ENCODE data around the gene GNRHR. TPM values are rescaled to one million over a fixed set of nuclear protein-coding genes. Genes with fewer than 3 reads are reported as not detected.

The GNRHR gene
- total RNA-seq, 1 experiment from 2014 or later, result not detected

DNA sequence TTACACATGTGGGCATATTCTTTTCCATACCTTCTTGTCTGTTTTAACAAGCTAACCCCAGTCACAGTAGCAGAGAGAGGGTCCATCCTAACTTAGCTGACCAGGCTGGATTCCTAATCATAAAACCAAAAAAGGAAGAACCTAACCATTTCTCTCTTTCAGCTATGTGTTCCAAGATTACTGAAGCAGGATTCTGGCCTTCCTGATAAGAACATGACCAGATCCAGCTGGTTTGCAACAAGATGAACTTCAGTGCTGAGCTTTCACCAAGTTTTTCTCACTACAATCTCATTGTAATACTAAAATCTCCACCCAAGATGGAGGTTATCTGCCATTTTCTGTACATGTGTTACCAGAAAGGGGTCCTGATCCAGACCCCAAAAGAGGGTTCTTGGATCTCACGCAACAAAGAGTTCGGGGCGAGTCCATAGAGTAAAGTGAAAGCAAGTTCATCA, 32.8 kb downstream of the GNRHR start:
- no peaks in the 10 kb centered on the region for H3K36me3 Mint-ChIP-seq (ENCODE audit: insufficient read depth, unreplicated experiment)
- peaks cover 10% of the 10 kb centered on the region for H3K9me3 Mint-ChIP-seq (ENCODE audit: unreplicated experiment)
- BruUV-seq (replicated peaks), result no TSS peak
- peak overlapping the region; percentile 65 for H3K27ac Mint-ChIP-seq (ENCODE audit: unreplicated experiment)
- TF ChIP-seq, protein P1, sequence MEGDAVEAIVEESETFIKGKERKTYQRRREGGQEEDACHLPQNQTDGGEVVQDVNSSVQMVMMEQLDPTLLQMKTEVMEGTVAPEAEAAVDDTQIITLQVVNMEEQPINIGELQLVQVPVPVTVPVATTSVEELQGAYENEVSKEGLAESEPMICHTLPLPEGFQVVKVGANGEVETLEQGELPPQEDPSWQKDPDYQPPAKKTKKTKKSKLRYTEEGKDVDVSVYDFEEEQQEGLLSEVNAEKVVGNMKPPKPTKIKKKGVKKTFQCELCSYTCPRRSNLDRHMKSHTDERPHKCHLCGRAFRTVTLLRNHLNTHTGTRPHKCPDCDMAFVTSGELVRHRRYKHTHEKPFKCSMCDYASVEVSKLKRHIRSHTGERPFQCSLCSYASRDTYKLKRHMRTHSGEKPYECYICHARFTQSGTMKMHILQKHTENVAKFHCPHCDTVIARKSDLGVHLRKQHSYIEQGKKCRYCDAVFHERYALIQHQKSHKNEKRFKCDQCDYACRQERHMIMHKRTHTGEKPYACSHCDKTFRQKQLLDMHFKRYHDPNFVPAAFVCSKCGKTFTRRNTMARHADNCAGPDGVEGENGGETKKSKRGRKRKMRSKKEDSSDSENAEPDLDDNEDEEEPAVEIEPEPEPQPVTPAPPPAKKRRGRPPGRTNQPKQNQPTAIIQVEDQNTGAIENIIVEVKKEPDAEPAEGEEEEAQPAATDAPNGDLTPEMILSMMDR (IDR thresholded peaks at IDR 0.05; ENCODE audit: insufficient read depth in 1 of 2, low read depth in 1 of 2, low read length in 1 of 2, severe bottlenecking in 1 of 2, unreplicated experiment in 1 of 2), result no peak
- Histone ChIP-seq H3K4me1 (peaks cover 17% of the 10 kb centered on the region), H3K36me3 (ENCODE audit: control insufficient read depth, insufficient read depth, low read length) (no peaks in the 10 kb centered on the region; the same call in 1 of the 2 replicates), H3K9me3 (no peaks in the 10 kb centered on the region), H3K4me3 (ENCODE audit: low read depth, low read length) (no peak overlapping the region), H3K27me3 (replicated peaks; ENCODE audit: control insufficient read depth, insufficient read depth, low read length) (no peaks in the 10 kb centered on the region)
- no peak for DNase-seq
- H3K27me3 Mint-ChIP-seq (ENCODE audit: insufficient read depth, unreplicated experiment), result no peaks in the 10 kb centered on the region
- CTCF ChIA-PET, result no interaction called here
- POLR2A ChIA-PET, result no interaction called here
- no peak overlapping the region for H3K4me3 Mint-ChIP-seq (ENCODE audit: unreplicated experiment)
- intact Hi-C loops (cut with micrococcal nuclease; ENCODE audit: unreplicated experiment), result no loop called here
- H3K4me1 Mint-ChIP-seq (ENCODE audit: low read depth, unreplicated experiment), result peaks cover 7% of the 10 kb centered on the region

DNA sequence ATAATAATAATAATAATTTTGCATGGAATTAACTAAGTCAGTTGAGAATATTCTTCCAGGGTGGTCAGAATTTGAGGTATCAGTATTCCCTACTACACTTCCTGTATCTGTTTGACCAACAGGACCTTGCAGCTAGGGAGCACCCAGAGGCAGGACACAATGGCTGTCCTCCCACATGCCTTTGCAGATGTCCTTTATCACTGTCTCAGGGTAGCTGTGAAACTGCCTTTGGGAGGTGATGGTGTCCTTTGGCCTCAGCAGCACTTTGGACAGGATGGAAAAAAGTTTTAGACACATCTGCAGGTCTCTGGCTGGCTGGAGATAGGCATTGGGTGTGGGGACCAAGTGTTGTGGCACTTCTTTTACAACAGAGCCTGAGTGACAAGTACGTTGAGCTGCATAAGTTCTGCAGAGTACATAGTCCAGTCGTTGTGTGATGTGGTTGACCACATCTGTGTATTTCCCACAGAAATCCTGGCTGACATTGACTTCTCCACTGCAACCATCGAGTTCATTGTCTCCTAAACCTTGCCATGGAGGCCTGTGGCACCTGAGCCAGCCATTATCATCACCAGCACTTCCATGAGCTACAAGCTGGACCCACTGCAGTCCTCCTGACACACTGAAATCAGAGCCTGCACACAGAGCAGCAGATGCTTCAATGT, 34.1 kb downstream of the GNRHR start:
- intact Hi-C loops (cut with micrococcal nuclease; ENCODE audit: unreplicated experiment), result no loop called here
- TF ChIP-seq, protein P1 (IDR thresholded peaks at IDR 0.05; ENCODE audit: insufficient read depth in 1 of 2, low read depth in 1 of 2, low read length in 1 of 2, severe bottlenecking in 1 of 2, unreplicated experiment in 1 of 2), result no peak
- Histone ChIP-seq H3K4me1 (peaks cover 17% of the 10 kb centered on the region), H3K9me3 (no peaks in the 10 kb centered on the region), H3K4me3 (ENCODE audit: low read depth, low read length) (no peak overlapping the region), H3K36me3 (ENCODE audit: control insufficient read depth, insufficient read depth, low read length) (no peaks in the 10 kb centered on the region; the same call in 1 of the 2 replicates), H3K27me3 (replicated peaks; ENCODE audit: control insufficient read depth, insufficient read depth, low read length) (no peaks in the 10 kb centered on the region)
- no peaks in the 10 kb centered on the region for H3K36me3 Mint-ChIP-seq (ENCODE audit: insufficient read depth, unreplicated experiment)
- no peak overlapping the region for H3K27ac Mint-ChIP-seq (ENCODE audit: unreplicated experiment)
- CTCF ChIA-PET, result no interaction called here
- POLR2A ChIA-PET, result no interaction called here
- H3K4me1 Mint-ChIP-seq (ENCODE audit: low read depth, unreplicated experiment), result peaks cover 7% of the 10 kb centered on the region
- DNase-seq, result no peak
- H3K27me3 Mint-ChIP-seq (ENCODE audit: insufficient read depth, unreplicated experiment), result no peaks in the 10 kb centered on the region
- BruUV-seq (replicated peaks), result no TSS peak
- no peak overlapping the region for H3K4me3 Mint-ChIP-seq (ENCODE audit: unreplicated experiment)
- peaks cover 10% of the 10 kb centered on the region for H3K9me3 Mint-ChIP-seq (ENCODE audit: unreplicated experiment)

DNA sequence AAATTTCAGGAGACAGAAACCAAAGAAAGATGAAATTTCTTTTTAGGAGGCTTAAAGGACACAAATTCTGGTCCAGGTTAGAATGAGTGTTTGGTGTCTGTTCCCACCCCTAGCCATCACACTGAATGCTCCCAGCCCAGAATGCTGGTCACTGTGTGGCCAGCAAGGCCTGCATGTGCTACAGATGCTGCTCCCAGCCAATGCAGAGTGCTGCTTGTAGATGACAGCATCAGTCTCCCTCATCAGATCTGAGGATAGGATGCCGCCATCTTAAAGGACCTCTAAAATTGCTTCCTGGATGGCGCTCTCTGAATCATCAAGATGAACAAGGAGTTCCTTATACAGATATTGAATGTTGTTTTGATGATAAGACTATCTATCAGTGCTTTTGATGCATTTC, 35.3 kb downstream of the GNRHR start:
- H3K9me3 ChIP-seq, result no peaks in the 10 kb centered on the region
- no peaks in the 10 kb centered on the region; the same call in 1 of the 2 replicates for H3K36me3 ChIP-seq (ENCODE audit: control insufficient read depth, insufficient read depth, low read length)
- peaks cover 27% of the 10 kb centered on the region for H3K4me1 ChIP-seq
- intact Hi-C loops (cut with micrococcal nuclease; ENCODE audit: unreplicated experiment), result no loop called here
- Mint-ChIP-seq H3K27ac (ENCODE audit: unreplicated experiment) (no peak overlapping the region), H3K36me3 (ENCODE audit: insufficient read depth, unreplicated experiment) (no peaks in the 10 kb centered on the region), H3K4me3 (ENCODE audit: unreplicated experiment) (no peak overlapping the region), H3K9me3 (ENCODE audit: unreplicated experiment) (peaks cover 5% of the 10 kb centered on the region), H3K4me1 (ENCODE audit: low read depth, unreplicated experiment) (peaks cover 7% of the 10 kb centered on the region), H3K27me3 (ENCODE audit: insufficient read depth, unreplicated experiment) (no peaks in the 10 kb centered on the region)
- TF ChIP-seq, protein P1 (IDR thresholded peaks at IDR 0.05; ENCODE audit: insufficient read depth in 1 of 2, low read depth in 1 of 2, low read length in 1 of 2, severe bottlenecking in 1 of 2, unreplicated experiment in 1 of 2), result no peak
- BruUV-seq (replicated peaks), result no TSS peak
- H3K27me3 ChIP-seq (replicated peaks; ENCODE audit: control insufficient read depth, insufficient read depth, low read length), result no peaks in the 10 kb centered on the region
- CTCF ChIA-PET, result no interaction called here
- DNase-seq, result no peak
- no peak overlapping the region for H3K4me3 ChIP-seq (ENCODE audit: low read depth, low read length)
- POLR2A ChIA-PET, result no interaction called here

All from Caco-2 (cell line).